Measurements from ENCODE around the gene TRIM7. TPM values are rescaled to one million over a fixed set of nuclear protein-coding genes. Genes with fewer than 3 reads are reported as not detected.
"Not testable (repeated sequence)": the region's sequence is repeated elsewhere in the genome, so short reads cannot be mapped to it uniquely, and the experiment has no call there.

Gene TRIM7
- total RNA-seq, 2 experiments from 2014 or later, result 3.4 to 3.8 TPM

DNA sequence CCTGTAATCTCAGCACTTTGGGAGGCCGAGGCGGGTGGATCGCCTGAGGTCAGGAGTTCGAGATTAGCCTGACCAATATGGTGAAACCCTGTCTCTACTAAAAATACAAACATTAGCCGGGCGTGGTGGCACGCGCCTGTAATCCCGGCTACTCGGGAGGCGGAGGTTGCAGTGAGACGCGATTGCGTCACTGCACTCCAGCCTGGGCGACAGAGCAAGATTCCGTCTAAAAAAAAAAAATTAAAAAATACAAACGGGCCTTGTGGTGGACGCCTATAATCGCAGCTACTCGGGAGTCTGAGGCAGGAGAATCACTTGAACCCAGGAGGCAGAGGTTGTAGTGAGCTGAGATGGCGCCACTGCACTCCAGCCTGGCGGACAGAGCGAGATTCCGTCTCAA is 4.0 kb upstream of the TRIM7 start:
- not testable (repeated sequence) for H3K27ac ChIP-seq (ENCODE audit: low read depth in 1 of 2, low read length in 2 of 2); H3K27me3 ChIP-seq (ENCODE audit: control insufficient read depth in 1 of 2, insufficient read depth in 2 of 2, low read length in 2 of 2); DNase-seq; H3K4me3 Mint-ChIP-seq; H3K36me3 ChIP-seq (ENCODE audit: insufficient read depth, low read length); H3K9me3 Mint-ChIP-seq; H3K27ac Mint-ChIP-seq; H3K4me3 ChIP-seq (ENCODE audit: low read length); ATAC-seq (ENCODE audit: poor library complexity); H3K9me3 ChIP-seq (ENCODE audit: control insufficient read depth in 1 of 2, insufficient read depth in 1 of 2, low read length in 2 of 2)
- H3K36me3 Mint-ChIP-seq (ENCODE audit: low read depth), result peaks cover 29% of the 10 kb centered on the region
- intact Hi-C loops (cut with DNase I, micrococcal nuclease), result loop anchor here in 1 of 2 experiments (5.0 kb wide), 1 partner anchor 33 kb away; the partner anchor contains the start of gene RACK1
- ChIA-PET POLR2A (interaction anchor here (1.8 to 8.3 kb wide), 3 partner anchors 19 to 399 kb away, joined by 4 to 292 read pairs (median 67); partner anchors contain the start of gene TRIM52), CTCF (interaction anchor here (2.6 kb wide), 1 partner anchor 25 kb away, joined by 15 read pairs; no protein-coding TSS in a partner anchor)
- peaks cover 27% of the 10 kb centered on the region for H3K27me3 Mint-ChIP-seq
- peaks cover 32% of the 10 kb centered on the region for H3K4me1 ChIP-seq (ENCODE audit: insufficient read depth, low read length)
- peaks cover 44% of the 10 kb centered on the region for H3K4me1 Mint-ChIP-seq (ENCODE audit: low read depth)

DNA sequence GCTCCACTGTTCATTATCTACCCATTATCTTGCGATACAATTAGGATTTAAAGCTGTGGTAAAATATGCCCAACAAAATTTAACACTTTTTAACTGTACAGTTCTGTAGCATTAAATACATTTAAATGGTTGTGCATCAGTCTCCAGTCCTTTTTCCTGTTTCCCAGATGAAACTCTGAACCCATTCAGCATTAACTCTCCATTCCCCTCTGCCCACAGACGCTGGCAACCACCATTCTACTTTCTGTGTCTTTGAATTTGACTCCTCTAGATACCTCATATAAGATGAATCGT is 2.9 kb upstream of the TRIM7 start:
- H3K4me3 Mint-ChIP-seq, result peak overlapping the region; percentile 95
- H3K27ac Mint-ChIP-seq, result peak overlapping the region; percentile 99
- H3K9me3 Mint-ChIP-seq, result peaks cover 3% of the 10 kb centered on the region
- ATAC-seq (ENCODE audit: poor library complexity) (no peak), DNase-seq (no peak)
- ChIA-PET POLR2A (interaction anchor here (0.6 to 8.3 kb wide), 11 partner anchors 9 to 398 kb away, joined by 3 to 292 read pairs (median 15); partner anchors contain the start of genes RACK1, TRIM41 and TRIM52), CTCF (interaction anchor here (0.9 to 2.7 kb wide), 5 partner anchors 16 to 48 kb away, joined by 3 to 15 read pairs (median 5); no protein-coding TSS in a partner anchor)
- peaks cover 39% of the 10 kb centered on the region for H3K4me1 ChIP-seq (ENCODE audit: insufficient read depth, low read length)
- H3K27me3 Mint-ChIP-seq, result peaks cover 29% of the 10 kb centered on the region
- H3K27ac ChIP-seq (ENCODE audit: low read depth in 1 of 2, low read length in 2 of 2), result no peak overlapping the region
- no peak overlapping the region for H3K4me3 ChIP-seq (ENCODE audit: low read length)
- peaks cover 0 to 9% of the 10 kb centered on the region in 2 experiments for H3K27me3 ChIP-seq (ENCODE audit: control insufficient read depth in 1 of 2, insufficient read depth in 2 of 2, low read length in 2 of 2)
- H3K9me3 ChIP-seq (ENCODE audit: control insufficient read depth in 1 of 2, insufficient read depth in 1 of 2, low read length in 2 of 2), result no peaks in the 10 kb centered on the region
- H3K4me1 Mint-ChIP-seq (ENCODE audit: low read depth), result peaks cover 41% of the 10 kb centered on the region
- TF ChIP-seq, protein P1, sequence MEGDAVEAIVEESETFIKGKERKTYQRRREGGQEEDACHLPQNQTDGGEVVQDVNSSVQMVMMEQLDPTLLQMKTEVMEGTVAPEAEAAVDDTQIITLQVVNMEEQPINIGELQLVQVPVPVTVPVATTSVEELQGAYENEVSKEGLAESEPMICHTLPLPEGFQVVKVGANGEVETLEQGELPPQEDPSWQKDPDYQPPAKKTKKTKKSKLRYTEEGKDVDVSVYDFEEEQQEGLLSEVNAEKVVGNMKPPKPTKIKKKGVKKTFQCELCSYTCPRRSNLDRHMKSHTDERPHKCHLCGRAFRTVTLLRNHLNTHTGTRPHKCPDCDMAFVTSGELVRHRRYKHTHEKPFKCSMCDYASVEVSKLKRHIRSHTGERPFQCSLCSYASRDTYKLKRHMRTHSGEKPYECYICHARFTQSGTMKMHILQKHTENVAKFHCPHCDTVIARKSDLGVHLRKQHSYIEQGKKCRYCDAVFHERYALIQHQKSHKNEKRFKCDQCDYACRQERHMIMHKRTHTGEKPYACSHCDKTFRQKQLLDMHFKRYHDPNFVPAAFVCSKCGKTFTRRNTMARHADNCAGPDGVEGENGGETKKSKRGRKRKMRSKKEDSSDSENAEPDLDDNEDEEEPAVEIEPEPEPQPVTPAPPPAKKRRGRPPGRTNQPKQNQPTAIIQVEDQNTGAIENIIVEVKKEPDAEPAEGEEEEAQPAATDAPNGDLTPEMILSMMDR (IDR thresholded peaks at IDR 0.05), result no peak
- peaks cover 31% of the 10 kb centered on the region for H3K36me3 Mint-ChIP-seq (ENCODE audit: low read depth)
- H3K36me3 ChIP-seq (ENCODE audit: insufficient read depth, low read length), result no peaks in the 10 kb centered on the region
- intact Hi-C loops (cut with DNase I, micrococcal nuclease), result loop anchor here (1.0 to 5.0 kb wide), 5 partner anchors 10 to 34 kb away; partner anchors contain the start of genes RACK1 (in 1 of the 2) and TRIM41 (in 1 of the 2)

DNA sequence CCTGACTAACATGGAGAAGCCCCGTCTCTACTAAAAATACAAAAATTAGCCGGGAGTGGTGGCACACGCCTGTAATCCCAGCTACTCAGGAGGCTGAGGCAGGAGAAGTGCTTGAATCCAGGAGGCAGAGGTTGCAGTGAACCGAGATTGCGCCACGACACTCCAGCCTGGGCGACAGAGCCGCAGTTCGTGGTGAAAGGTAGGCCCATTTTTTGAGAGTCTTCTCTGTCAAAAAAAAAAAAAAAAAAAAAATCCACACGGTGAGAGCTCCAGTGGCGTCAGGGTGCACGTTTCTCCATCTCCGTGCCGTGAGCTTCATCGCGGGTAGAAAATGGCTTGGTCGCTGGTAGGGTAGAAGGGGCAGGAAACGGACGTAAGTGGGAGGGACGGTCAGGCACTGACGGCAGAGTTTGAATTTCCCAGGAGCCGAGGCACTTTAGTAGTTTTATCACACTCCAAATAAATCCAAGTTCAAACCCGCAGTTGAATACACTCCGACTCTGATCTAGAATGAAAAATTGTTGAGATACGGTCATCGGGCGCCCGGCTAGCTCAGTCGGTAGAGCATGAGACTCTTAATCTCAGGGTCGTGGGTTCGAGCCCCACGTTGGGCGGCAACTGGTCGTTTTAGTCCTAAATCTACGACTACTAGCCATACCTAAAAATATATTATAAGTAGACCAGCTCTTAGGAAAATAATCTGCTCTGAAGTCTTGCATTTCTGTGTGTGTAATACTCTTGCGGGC is 2.4 kb upstream of the TRIM7 start:
- peak overlapping the region; percentile 99 for H3K27ac Mint-ChIP-seq
- ChIA-PET CTCF (interaction anchor here (0.8 to 2.7 kb wide), 9 partner anchors 9 to 375 kb away, joined by 3 to 15 read pairs (median 5); no protein-coding TSS in a partner anchor), POLR2A (interaction anchor here (0.6 to 8.3 kb wide), 13 partner anchors 9 to 397 kb away, joined by 3 to 292 read pairs (median 14); partner anchors contain the start of genes RACK1, TRIM41 and TRIM52)
- H3K36me3 ChIP-seq (ENCODE audit: insufficient read depth, low read length), result no peaks in the 10 kb centered on the region
- H3K9me3 Mint-ChIP-seq, result peaks cover 3% of the 10 kb centered on the region
- peak; percentile 63 for ATAC-seq (ENCODE audit: poor library complexity)
- peaks cover 29% of the 10 kb centered on the region for H3K27me3 Mint-ChIP-seq
- H3K4me1 ChIP-seq (ENCODE audit: insufficient read depth, low read length), result peaks cover 39% of the 10 kb centered on the region
- peak overlapping the region; percentile 22 to 49 for H3K27ac ChIP-seq (ENCODE audit: low read depth in 1 of 2, low read length in 2 of 2)
- peaks cover 31% of the 10 kb centered on the region for H3K36me3 Mint-ChIP-seq (ENCODE audit: low read depth)
- no peaks in the 10 kb centered on the region for H3K9me3 ChIP-seq (ENCODE audit: control insufficient read depth in 1 of 2, insufficient read depth in 1 of 2, low read length in 2 of 2)
- peak; percentile 49 to 94 (median 62) for DNase-seq
- peak overlapping the region; percentile 95 for H3K4me3 Mint-ChIP-seq
- intact Hi-C loops (cut with DNase I, micrococcal nuclease), result loop anchor here (1.0 to 5.0 kb wide), 5 partner anchors 11 to 35 kb away; partner anchors contain the start of genes RACK1 (in 1 of the 2) and TRIM41 (in 1 of the 2)
- TF ChIP-seq, protein P1 (IDR thresholded peaks at IDR 0.05), result no peak
- peaks cover 41% of the 10 kb centered on the region for H3K4me1 Mint-ChIP-seq (ENCODE audit: low read depth)
- peaks cover 0 to 9% of the 10 kb centered on the region in 2 experiments for H3K27me3 ChIP-seq (ENCODE audit: control insufficient read depth in 1 of 2, insufficient read depth in 2 of 2, low read length in 2 of 2)
- H3K4me3 ChIP-seq (ENCODE audit: low read length), result peak overlapping the region; percentile 59

Data from CD4-positive, alpha-beta T cell (primary cell).